ENCODE results near the gene SPDYE18. TPM values are rescaled to one million over a fixed set of nuclear protein-coding genes. Genes with fewer than 3 reads are reported as not detected.
"Not testable (repeated sequence)": the region's sequence is repeated elsewhere in the genome, so short reads cannot be mapped to it uniquely, and the experiment has no call there.

The SPDYE18 gene
- total and polyA plus RNA-seq, 7 donors = 0.51 to 1.2 (median 0.90) TPM; not detected in 3

- peak overlapping the region; percentile 17 to 65 (median 37) for H3K27ac ChIP-seq
- intact Hi-C loops (cut with DNase I) = not testable (repeated sequence)
Observed at GRCh38 chr7:77008000-77008399, 54.4 kb downstream of the SPDYE18 start.

GRCh38 chr7:77006127-77007110, 55.9 kb downstream of the SPDYE18 start:
- DNase-seq = peak; percentile 62
- intact Hi-C loops (cut with DNase I) = not testable (repeated sequence)

More at GRCh38 chr7:77008000-77008399, 54.4 kb downstream of the SPDYE18 start:
- H3K9me3 ChIP-seq, H3K4me1 ChIP-seq, H3K4me3 ChIP-seq, H3K36me3 ChIP-seq, H3K27me3 ChIP-seq: not testable (repeated sequence)
- WGBS, 2 donors = 10 to 56% methylated on average over 10 of the region's 10 CpGs
- TF ChIP-seq POLR2AphosphoS5 (IDR thresholded peaks at IDR 0.05) = peak in 3 of 4 donors; percentile 8 to 58 (median 19)
- peak; percentile 88 for DNase-seq

GRCh38 chr7:77005461-77006057, 56.8 kb downstream of the SPDYE18 start:
- 83 to 89% methylated on average over 23 to 24 of the region's 27 CpGs for WGBS, 2 donors
- H3K9me3 ChIP-seq; H3K27ac ChIP-seq; intact Hi-C loops (cut with DNase I); H3K4me1 ChIP-seq; H3K4me3 ChIP-seq; DNase-seq; H3K27me3 ChIP-seq; H3K36me3 ChIP-seq: not testable (repeated sequence)

More at GRCh38 chr7:77006127-77007110, 55.9 kb downstream of the SPDYE18 start:
- H3K4me1 ChIP-seq, H3K4me3 ChIP-seq, H3K27me3 ChIP-seq, H3K36me3 ChIP-seq, H3K9me3 ChIP-seq, H3K27ac ChIP-seq: not testable (repeated sequence)
- 27 to 79% methylated on average over 15 of the region's 22 CpGs for WGBS, 2 donors

- H3K9me3 ChIP-seq; H3K27ac ChIP-seq; intact Hi-C loops (cut with DNase I); H3K27me3 ChIP-seq; H3K4me3 ChIP-seq; H3K36me3 ChIP-seq; H3K4me1 ChIP-seq: not testable (repeated sequence)
- 86 to 94% methylated on average over 13 to 15 of the region's 18 CpGs for WGBS, 2 donors
- DNase-seq = peak; percentile 27
Observed at GRCh38 chr7:77004151-77004550, 58.2 kb downstream of the SPDYE18 start.

DNA sequence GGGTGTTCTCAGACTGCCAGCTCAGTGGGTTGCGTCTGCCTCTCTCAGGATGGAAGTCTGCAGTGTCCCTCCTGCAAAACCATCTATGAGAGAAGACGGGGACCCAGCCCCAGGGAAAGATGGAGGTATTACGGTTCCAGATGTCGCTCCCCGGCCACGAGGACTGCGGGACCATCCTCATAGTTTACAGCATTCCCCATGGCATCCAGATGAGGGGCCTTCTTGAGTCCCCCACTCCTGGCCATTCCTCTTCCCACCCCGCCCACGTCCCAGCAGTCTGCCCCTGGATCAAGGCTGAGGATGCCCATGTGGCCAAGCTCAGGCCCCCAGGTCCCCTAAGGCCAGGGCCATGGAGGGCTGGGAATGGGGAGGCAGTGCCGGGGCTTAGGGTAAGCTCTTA, 59.1 kb downstream of the SPDYE18 start:
- intact Hi-C loops (cut with DNase I); H3K27me3 ChIP-seq; H3K27ac ChIP-seq; H3K4me3 ChIP-seq; H3K4me1 ChIP-seq; H3K36me3 ChIP-seq; H3K9me3 ChIP-seq: not testable (repeated sequence)
- 86 to 96% methylated on average over 10 of the region's 10 CpGs for WGBS, 2 donors
- DNase-seq = peak; percentile 62

- H3K27me3 ChIP-seq; H3K4me1 ChIP-seq; H3K36me3 ChIP-seq; H3K9me3 ChIP-seq; H3K27ac ChIP-seq; intact Hi-C loops (cut with DNase I); H3K4me3 ChIP-seq; DNase-seq: not testable (repeated sequence)
- WGBS, 2 donors = 87 to 94% methylated on average over 21 of the region's 21 CpGs
Observed at GRCh38 chr7:77002678-77003233, 59.6 kb downstream of the SPDYE18 start.

- H3K36me3 ChIP-seq; H3K4me1 ChIP-seq; H3K4me3 ChIP-seq; H3K27ac ChIP-seq; H3K9me3 ChIP-seq; H3K27me3 ChIP-seq; intact Hi-C loops (cut with DNase I); DNase-seq: not testable (repeated sequence)
- 47 to 75% methylated on average over 15 of the region's 15 CpGs for WGBS, 2 donors
Observed at GRCh38 chr7:77002104-77002503, 60.3 kb downstream of the SPDYE18 start.

Small RNAs within 50 kb of the gene (small RNA-seq; reads per million reads assigned to genes)
- gene RF00019 = 0 reads per million in 3 donors

Other genes with a start within 250 kb of the SPDYE18 start
- gene SPDYE17, start 30.2 kb downstream of the SPDYE18 start, total RNA-seq = not detected
- not detected for gene SPDYE17, start 30.2 kb downstream of the SPDYE18 start, polyA plus RNA-seq
- 10 to 100 TPM; 18.4 to 45.7 (median 24.4) TPM for gene CCDC146, start 60.1 kb upstream of the SPDYE18 start, total RNA-seq
- gene CCDC146, start 60.1 kb upstream of the SPDYE18 start, polyA plus RNA-seq = 1 to 10 TPM; 2.3 to 6.6 (median 3.6) TPM
- 10 to 100 TPM; 64.8 to 97.4 (median 74.0) TPM for gene FGL2, start 137.3 kb upstream of the SPDYE18 start, total RNA-seq
- 10 to 100 TPM; 15.0 to 73.8 (median 21.7) TPM for gene FGL2, start 137.3 kb upstream of the SPDYE18 start, polyA plus RNA-seq

Measured in sigmoid colon (tissue), 7 donors.